Loucy (cell line): Measurements from ENCODE around the gene KRTAP5-9.
"Not testable (repeated sequence)": the region's sequence is repeated elsewhere in the genome, so short reads cannot be mapped to it uniquely, and the experiment has no call there.

Experiments used
- H2AFZ ChIP-seq: fragments of 200-600 bp; sonication (generic); 2 replicates; pipeline ENCODE4 v1.6.0; 2016; ENCODE audit warnings: antibody characterized with exemption, mild to moderate bottlenecking, low read length, moderate library complexity
- H3F3A ChIP-seq: fragments of 200-600 bp; 2 replicates; pipeline ENCODE4 v1.6.0; 2016; ENCODE audit warnings: antibody characterized with exemption, low read depth, mild to moderate bottlenecking
- H3K27me3 ChIP-seq: fragments of 200-600 bp; sonication (generic); 2 replicates; pipeline ENCODE4 v1.6.1; 2014; ENCODE audit warnings: low read length, mild to moderate bottlenecking; ENCODE audit not compliant: insufficient read depth, poor library complexity, severe bottlenecking
- H3K36me3 ChIP-seq: fragments of 200-600 bp; sonication (generic); 2 replicates; pipeline ENCODE4 v1.6.1; 2016; ENCODE audit warnings: low read length; ENCODE audit not compliant: insufficient read depth
- H3K4me1 ChIP-seq: fragments of 200-600 bp; sonication (generic); 2 replicates; pipeline ENCODE4 v1.5.1; 2014; ENCODE audit warnings: low read length, mild to moderate bottlenecking; ENCODE audit not compliant: insufficient read depth, poor library complexity, severe bottlenecking
- H3K4me2 ChIP-seq: fragments of 200-600 bp; sonication (generic); 2 replicates; pipeline ENCODE4 v1.6.0; 2014; ENCODE audit warnings: antibody characterized with exemption, low read length, low read depth, mild to moderate bottlenecking; ENCODE audit not compliant: poor library complexity, severe bottlenecking
- H3K4me3 ChIP-seq: fragments of 200-600 bp; sonication (generic); 2 replicates; pipeline ENCODE4 v1.5.1; 2014; ENCODE audit warnings: low read length, mild to moderate bottlenecking, mixed read lengths; ENCODE audit not compliant: poor library complexity, severe bottlenecking
- H3K79me2 ChIP-seq: fragments of 200-600 bp; sonication (generic); 2 replicates; pipeline ENCODE4 v1.6.1; 2014; ENCODE audit warnings: low read length; ENCODE audit not compliant: insufficient read depth
- H3K9ac ChIP-seq: fragments of 200-600 bp; sonication (generic); 2 replicates; pipeline ENCODE4 v1.6.0; 2014; ENCODE audit warnings: mild to moderate bottlenecking, low read depth, low read length, moderate library complexity; ENCODE audit not compliant: poor library complexity, severe bottlenecking
- H3K9me2 ChIP-seq: fragments of 200-600 bp; sonication (generic); replicated peaks from 2 replicates; pipeline ENCODE4 v1.6.1; 2016; ENCODE audit warnings: low read depth, low read length, mixed read lengths
- H3K9me3 ChIP-seq: fragments of 200-600 bp; sonication (generic); 2 replicates; pipeline ENCODE4 v1.6.1; 2014; ENCODE audit warnings: mild to moderate bottlenecking, antibody characterized with exemption, low read length, low read depth; ENCODE audit not compliant: insufficient read depth
- H4K20me1 ChIP-seq: fragments of 200-600 bp; sonication (generic); 2 replicates; pipeline ENCODE4 v1.6.0; 2014; ENCODE audit warnings: antibody characterized with exemption, low read length, mild to moderate bottlenecking; ENCODE audit not compliant: insufficient read depth, poor library complexity, severe bottlenecking
- EZH2phosphoT487 ChIP-seq: fragments of 200-600 bp; IDR thresholded peaks from 2 replicates; pipeline ENCODE4 v1.6.1; 2018; ENCODE audit warnings: antibody characterized with exemption, mild to moderate bottlenecking, moderate library complexity, borderline replicate concordance
- TF ChIP-seq, protein P1 (sequence below): fragments of 200-600 bp; sonication (generic); conservative IDR thresholded peaks from 2 replicates; pipeline ENCODE4 v1.5.1; 2014; ENCODE audit warnings: mild to moderate bottlenecking, antibody characterized with exemption, low read length

Gene KRTAP5-9

DNA sequence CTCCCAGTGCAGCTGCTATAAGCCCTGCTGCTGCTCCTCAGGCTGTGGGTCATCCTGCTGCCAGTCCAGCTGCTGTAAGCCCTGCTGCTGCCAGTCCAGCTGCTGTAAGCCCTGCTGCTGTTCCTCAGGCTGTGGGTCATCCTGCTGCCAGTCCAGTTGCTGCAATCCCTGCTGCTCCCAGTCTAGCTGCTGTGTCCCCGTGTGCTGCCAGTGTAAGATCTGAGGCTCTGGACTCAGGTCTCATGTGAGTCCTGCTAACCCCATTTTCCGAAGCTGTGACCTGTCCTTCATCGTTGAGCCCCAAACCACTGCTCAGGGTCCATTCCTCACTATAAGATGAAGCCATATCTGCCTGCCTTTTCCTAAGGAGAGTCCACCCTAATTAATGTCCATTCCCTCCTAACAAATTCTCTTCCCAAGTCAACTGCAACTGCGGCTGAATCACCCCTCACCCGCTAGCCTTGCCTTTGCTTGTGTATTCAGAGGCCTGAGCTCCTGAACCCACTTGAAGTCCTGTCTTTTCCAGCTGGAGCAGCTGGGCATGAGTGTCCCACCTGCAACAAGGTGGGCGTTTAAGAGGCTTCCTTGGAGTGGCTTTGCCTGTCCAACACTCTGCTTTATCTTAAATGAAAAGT lies 20.5 kb upstream of the KRTAP5-9 start:
- H2AFZ ChIP-seq, result no peak overlapping the region
- H4K20me1 ChIP-seq, result no peaks in the 10 kb centered on the region
- no peaks in the 10 kb centered on the region for H3F3A ChIP-seq
- no peaks in the 10 kb centered on the region for H3K4me1 ChIP-seq
- no peak overlapping the region for H3K4me3 ChIP-seq
- H3K27me3 ChIP-seq, result no peaks in the 10 kb centered on the region
- no peak overlapping the region for H3K4me2 ChIP-seq
- no peaks in the 10 kb centered on the region for H3K36me3 ChIP-seq
- H3K9ac ChIP-seq, result no peak overlapping the region
- no peaks in the 10 kb centered on the region for H3K9me3 ChIP-seq
- TF ChIP-seq, protein P1, sequence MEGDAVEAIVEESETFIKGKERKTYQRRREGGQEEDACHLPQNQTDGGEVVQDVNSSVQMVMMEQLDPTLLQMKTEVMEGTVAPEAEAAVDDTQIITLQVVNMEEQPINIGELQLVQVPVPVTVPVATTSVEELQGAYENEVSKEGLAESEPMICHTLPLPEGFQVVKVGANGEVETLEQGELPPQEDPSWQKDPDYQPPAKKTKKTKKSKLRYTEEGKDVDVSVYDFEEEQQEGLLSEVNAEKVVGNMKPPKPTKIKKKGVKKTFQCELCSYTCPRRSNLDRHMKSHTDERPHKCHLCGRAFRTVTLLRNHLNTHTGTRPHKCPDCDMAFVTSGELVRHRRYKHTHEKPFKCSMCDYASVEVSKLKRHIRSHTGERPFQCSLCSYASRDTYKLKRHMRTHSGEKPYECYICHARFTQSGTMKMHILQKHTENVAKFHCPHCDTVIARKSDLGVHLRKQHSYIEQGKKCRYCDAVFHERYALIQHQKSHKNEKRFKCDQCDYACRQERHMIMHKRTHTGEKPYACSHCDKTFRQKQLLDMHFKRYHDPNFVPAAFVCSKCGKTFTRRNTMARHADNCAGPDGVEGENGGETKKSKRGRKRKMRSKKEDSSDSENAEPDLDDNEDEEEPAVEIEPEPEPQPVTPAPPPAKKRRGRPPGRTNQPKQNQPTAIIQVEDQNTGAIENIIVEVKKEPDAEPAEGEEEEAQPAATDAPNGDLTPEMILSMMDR, result no peak
- TF ChIP-seq EZH2phosphoT487, result no peak
- no peaks in the 10 kb centered on the region for H3K9me2 ChIP-seq
- no peaks in the 10 kb centered on the region for H3K79me2 ChIP-seq

DNA sequence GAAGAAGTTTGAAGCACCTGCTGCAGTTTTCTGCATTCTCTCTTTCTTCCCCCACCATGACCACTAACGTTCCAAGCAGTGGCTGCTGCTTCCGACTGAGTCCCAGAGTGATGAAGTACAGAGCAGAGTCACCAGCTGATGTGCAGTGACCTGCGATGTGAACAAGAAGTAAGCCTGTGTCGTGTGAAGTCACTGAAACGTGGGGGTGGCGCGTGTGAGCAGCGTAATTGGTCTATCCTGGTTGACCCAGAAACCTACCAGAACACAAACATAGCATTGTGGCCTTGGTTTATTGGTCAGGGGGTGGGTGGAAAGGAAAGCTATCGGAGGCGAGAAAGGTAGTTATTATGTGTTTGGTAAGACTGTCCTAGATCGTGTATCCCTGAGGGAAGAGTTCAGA lies 17.6 kb upstream of the KRTAP5-9 start:
- no peaks in the 10 kb centered on the region for H3K9me2 ChIP-seq
- no peaks in the 10 kb centered on the region for H3K27me3 ChIP-seq
- no peaks in the 10 kb centered on the region for H3K9me3 ChIP-seq
- no peaks in the 10 kb centered on the region for H4K20me1 ChIP-seq
- TF ChIP-seq EZH2phosphoT487, result no peak
- TF ChIP-seq, protein P1, result no peak
- H3K4me3 ChIP-seq, result no peak overlapping the region
- no peaks in the 10 kb centered on the region for H3K4me1 ChIP-seq
- no peaks in the 10 kb centered on the region for H3F3A ChIP-seq
- H3K9ac ChIP-seq, result no peak overlapping the region
- no peaks in the 10 kb centered on the region for H3K79me2 ChIP-seq
- H3K36me3 ChIP-seq, result no peaks in the 10 kb centered on the region
- H2AFZ ChIP-seq, result no peak overlapping the region
- no peak overlapping the region for H3K4me2 ChIP-seq

DNA sequence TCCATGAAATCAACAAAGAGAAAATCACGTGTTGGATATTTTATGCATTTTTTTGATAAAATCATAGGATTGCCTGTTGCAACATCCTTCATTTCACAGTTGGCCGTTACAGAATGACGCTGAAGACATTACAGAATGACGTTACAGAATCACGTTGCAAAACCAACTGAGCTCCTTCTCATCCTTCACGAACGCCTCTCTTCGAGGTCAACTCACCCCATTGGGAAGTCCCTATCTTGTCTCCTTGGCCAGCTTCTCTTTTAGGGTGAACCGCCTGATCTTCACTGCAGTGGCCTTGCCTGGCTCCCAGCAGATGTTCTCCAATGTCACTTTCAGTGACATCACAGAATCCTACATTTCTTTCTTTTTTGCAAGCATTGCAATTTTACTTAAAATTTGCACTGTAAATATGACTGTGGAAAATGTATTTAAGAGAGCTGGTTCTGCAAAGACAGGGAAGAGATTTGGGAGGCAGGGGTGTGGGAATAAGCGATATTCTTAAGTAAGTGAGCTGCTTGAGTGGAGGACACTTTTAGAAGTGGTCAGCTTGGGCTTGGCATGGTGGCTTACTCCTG lies 16.1 kb upstream of the KRTAP5-9 start:
- no peak overlapping the region for H3K4me2 ChIP-seq
- H3K9me3 ChIP-seq, result no peaks in the 10 kb centered on the region
- no peaks in the 10 kb centered on the region for H3K27me3 ChIP-seq
- no peaks in the 10 kb centered on the region for H3F3A ChIP-seq
- no peaks in the 10 kb centered on the region for H3K36me3 ChIP-seq
- H3K4me3 ChIP-seq, result no peak overlapping the region
- no peaks in the 10 kb centered on the region for H4K20me1 ChIP-seq
- H3K9ac ChIP-seq, result no peak overlapping the region
- no peaks in the 10 kb centered on the region for H3K79me2 ChIP-seq
- H3K9me2 ChIP-seq, result no peaks in the 10 kb centered on the region
- no peak for TF ChIP-seq EZH2phosphoT487
- TF ChIP-seq, protein P1, result no peak
- no peak overlapping the region for H2AFZ ChIP-seq
- no peaks in the 10 kb centered on the region for H3K4me1 ChIP-seq

DNA sequence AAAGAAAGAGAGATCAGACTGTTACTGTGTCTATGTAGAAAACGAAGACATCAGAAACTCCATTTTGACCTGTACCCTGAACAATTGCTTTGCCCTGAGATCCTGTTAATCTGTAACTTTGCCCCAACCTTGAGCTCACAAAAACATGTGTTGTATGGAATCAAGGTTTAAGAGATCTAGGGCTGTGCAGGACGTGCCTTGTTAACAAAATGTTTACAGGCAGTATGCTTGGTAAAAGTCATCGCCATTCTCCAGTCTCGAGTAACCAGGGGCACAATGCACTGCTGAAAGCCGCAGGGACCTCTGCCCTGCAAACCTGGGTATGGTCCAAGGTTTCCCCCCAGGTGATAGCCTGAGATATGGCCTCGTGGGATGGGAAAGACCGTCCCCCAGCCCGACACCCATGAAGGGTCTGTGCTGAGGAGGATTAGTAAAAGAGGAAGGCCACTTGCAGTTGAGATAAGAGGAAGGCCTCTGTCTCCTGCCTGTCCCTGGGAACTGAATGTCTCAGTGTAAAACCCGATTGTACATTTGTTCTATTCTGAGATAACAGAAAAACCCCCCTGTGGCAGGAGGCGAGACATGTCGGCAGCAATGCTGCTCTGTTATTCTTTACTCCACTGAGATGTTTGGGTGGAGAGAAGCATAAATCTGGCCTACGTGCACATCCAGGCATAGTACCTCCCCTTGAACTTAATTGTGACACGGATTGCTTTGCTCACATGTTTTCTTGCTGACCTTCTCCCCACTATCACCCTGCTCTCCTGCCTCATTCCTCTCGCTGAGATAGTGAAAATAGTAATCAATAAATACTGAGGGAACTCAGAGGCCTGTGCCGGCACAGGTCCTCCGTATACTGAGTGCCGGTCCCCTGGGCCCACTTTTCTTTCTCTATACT lies 13.3 kb upstream of the KRTAP5-9 start:
- H3K4me3 ChIP-seq, H3K79me2 ChIP-seq, H4K20me1 ChIP-seq, H3K9me2 ChIP-seq, H3K9ac ChIP-seq, H3K4me2 ChIP-seq, H3F3A ChIP-seq, H3K36me3 ChIP-seq, H2AFZ ChIP-seq, H3K9me3 ChIP-seq, H3K4me1 ChIP-seq, H3K27me3 ChIP-seq: not testable (repeated sequence)
